ENCODE results near the gene BAHCC1. TPM values are rescaled to one million over a fixed set of nuclear protein-coding genes. Genes with fewer than 3 reads are reported as not detected.

BAHCC1 gene
- total and polyA plus RNA-seq, 2 donors (not counting 1 experiment from before 2014, with no cell fraction given) = 1.8 to 7.3 TPM

DNA sequence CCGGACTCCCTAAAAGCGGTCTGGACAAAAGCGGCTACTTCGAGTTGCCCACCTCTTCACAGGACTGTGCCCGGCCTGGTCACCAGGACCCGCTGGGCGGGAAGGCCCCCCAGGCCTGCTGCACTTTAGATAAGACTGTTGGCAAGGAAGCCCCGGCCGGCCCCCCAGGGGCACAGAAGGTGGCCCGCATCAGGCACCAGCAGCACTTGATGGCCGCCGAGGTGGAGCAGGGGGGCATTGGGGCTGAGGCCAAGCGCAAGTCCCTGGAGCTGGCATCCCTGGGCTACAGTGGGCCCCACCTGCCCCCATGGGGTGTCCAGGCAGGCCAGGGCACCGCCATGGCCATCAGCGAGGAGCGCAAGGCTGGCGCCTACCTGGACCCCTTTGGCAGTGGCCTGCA is 47.5 kb downstream of the BAHCC1 start:
- Histone ChIP-seq H2AFZ (ENCODE audit: low read length) (no peak overlapping the region), H3K9me3 (ENCODE audit: control insufficient read depth, insufficient read depth, low read depth, low read length) (no peaks in the 10 kb centered on the region), H3K27ac (ENCODE audit: insufficient read depth, low read length) (no peak overlapping the region), H3K4me1 (ENCODE audit: control insufficient read depth, extremely low read depth, insufficient read depth, low read length) (no peaks in the 10 kb centered on the region), H3K4me2 (ENCODE audit: extremely low read depth, insufficient read depth, low read length) (no peak overlapping the region), H3K36me3 (ENCODE audit: control insufficient read depth, insufficient read depth, low read length) (no peaks in the 10 kb centered on the region), H3K9ac (ENCODE audit: insufficient read depth, low read length) (no peak overlapping the region), H3K79me2 (ENCODE audit: control insufficient read depth, insufficient read depth, low read length) (no peaks in the 10 kb centered on the region), H4K20me1 (ENCODE audit: control insufficient read depth, extremely low read depth, insufficient read depth, low read length) (no peaks in the 10 kb centered on the region), H3K27me3 (ENCODE audit: control insufficient read depth, insufficient read depth, low read length) (no peaks in the 10 kb centered on the region), H3K4me3 (replicated peaks in 1 of 4; ENCODE audit: control extremely low read depth in 1 of 4, insufficient read depth in 1 of 4, low read depth in 3 of 4, low read length in 4 of 4) (no peak overlapping the region)
- no peak for TF ChIP-seq EZH2 (IDR thresholded peaks at IDR 0.05; ENCODE audit: low read length, missing control alignments)
- TF ChIP-seq, protein P1, sequence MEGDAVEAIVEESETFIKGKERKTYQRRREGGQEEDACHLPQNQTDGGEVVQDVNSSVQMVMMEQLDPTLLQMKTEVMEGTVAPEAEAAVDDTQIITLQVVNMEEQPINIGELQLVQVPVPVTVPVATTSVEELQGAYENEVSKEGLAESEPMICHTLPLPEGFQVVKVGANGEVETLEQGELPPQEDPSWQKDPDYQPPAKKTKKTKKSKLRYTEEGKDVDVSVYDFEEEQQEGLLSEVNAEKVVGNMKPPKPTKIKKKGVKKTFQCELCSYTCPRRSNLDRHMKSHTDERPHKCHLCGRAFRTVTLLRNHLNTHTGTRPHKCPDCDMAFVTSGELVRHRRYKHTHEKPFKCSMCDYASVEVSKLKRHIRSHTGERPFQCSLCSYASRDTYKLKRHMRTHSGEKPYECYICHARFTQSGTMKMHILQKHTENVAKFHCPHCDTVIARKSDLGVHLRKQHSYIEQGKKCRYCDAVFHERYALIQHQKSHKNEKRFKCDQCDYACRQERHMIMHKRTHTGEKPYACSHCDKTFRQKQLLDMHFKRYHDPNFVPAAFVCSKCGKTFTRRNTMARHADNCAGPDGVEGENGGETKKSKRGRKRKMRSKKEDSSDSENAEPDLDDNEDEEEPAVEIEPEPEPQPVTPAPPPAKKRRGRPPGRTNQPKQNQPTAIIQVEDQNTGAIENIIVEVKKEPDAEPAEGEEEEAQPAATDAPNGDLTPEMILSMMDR (conservative IDR thresholded peaks at IDR 0.05 in 1 of 2, IDR thresholded peaks at IDR 0.05 in 1 of 2; ENCODE audit: low read depth in 1 of 2, low read length in 2 of 2) = no peak
- DNase-seq (ENCODE audit: low read depth in 2 of 2) = no peak

DNA sequence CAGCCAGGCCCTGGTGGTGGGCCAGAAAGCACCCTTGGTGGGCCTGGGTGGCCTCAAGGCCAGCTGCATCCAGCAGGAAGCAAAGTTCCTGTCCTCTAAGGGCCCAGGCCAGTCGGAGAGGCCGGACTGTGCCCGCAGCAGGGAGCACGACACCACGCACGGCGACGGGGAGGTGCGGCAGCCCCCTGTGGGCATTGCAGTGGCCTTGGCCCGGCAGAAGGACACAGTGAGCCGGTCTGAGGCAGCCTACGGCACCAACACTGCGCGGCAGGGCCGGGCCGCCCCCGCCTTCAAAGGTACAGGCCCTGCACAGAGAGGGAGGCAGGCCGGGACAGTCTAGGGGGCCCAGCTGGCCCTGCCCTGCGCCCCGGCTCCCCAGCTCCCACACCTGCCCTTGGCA is 48.0 kb downstream of the BAHCC1 start:
- no peak for TF ChIP-seq EZH2 (IDR thresholded peaks at IDR 0.05; ENCODE audit: low read length, missing control alignments)
- TF ChIP-seq, protein P1 (conservative IDR thresholded peaks at IDR 0.05 in 1 of 2, IDR thresholded peaks at IDR 0.05 in 1 of 2; ENCODE audit: low read depth in 1 of 2, low read length in 2 of 2) = no peak
- H2AFZ ChIP-seq (ENCODE audit: low read length) = no peak overlapping the region
- H3K9ac ChIP-seq (ENCODE audit: insufficient read depth, low read length) = no peak overlapping the region
- H3K79me2 ChIP-seq (ENCODE audit: control insufficient read depth, insufficient read depth, low read length) = no peaks in the 10 kb centered on the region
- no peaks in the 10 kb centered on the region for H3K4me1 ChIP-seq (ENCODE audit: control insufficient read depth, extremely low read depth, insufficient read depth, low read length)
- H3K9me3 ChIP-seq (ENCODE audit: control insufficient read depth, insufficient read depth, low read depth, low read length) = no peaks in the 10 kb centered on the region
- H4K20me1 ChIP-seq (ENCODE audit: control insufficient read depth, extremely low read depth, insufficient read depth, low read length) = no peaks in the 10 kb centered on the region
- no peak overlapping the region for H3K27ac ChIP-seq (ENCODE audit: insufficient read depth, low read length)
- H3K4me2 ChIP-seq (ENCODE audit: extremely low read depth, insufficient read depth, low read length) = no peak overlapping the region
- no peak for DNase-seq (ENCODE audit: low read depth in 2 of 2)
- H3K36me3 ChIP-seq (ENCODE audit: control insufficient read depth, insufficient read depth, low read length) = no peaks in the 10 kb centered on the region
- H3K27me3 ChIP-seq (ENCODE audit: control insufficient read depth, insufficient read depth, low read length) = no peaks in the 10 kb centered on the region
- H3K4me3 ChIP-seq (replicated peaks in 1 of 4; ENCODE audit: control extremely low read depth in 1 of 4, insufficient read depth in 1 of 4, low read depth in 3 of 4, low read length in 4 of 4) = no peak overlapping the region

DNA sequence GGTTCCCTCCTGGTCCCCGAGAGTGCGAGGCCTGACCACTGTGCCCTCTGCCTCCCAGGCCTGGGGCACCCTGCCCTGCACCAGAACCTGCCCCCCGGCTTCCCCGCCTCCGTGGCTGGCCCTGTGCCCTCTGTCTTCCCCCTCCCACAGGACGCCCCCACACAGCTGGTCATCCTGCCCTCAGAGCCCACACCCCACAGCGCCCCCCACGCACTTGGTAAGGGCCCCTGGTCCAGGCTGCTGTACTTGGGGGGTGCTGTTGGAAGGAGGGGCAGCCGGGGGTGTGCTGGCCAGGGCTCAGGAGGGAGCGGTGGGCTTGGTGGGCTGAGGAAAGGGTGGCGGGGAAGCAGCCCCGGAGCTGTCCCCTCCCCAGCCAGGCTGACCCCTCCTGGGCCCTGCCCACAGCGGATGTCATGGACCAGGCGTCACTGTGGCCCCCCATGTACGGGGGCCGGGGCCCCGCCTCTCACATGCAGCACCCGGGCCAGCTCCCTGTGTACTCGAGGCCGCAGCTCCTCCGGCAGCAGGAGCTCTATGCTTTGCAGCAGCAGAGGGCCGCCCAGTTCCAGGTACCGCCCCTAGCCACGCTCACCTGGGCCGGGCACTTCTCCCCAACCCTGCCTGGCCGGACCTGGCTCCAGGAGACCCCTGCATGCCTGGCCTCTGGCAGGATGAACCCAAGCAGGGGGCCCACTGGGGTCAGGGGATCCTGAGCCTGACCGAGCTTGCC is 49.5 kb downstream of the BAHCC1 start:
- no peaks in the 10 kb centered on the region for H3K4me1 ChIP-seq (ENCODE audit: control insufficient read depth, extremely low read depth, insufficient read depth, low read length)
- H3K9ac ChIP-seq (ENCODE audit: insufficient read depth, low read length) = no peak overlapping the region
- H3K4me3 ChIP-seq (replicated peaks in 1 of 4; ENCODE audit: control extremely low read depth in 1 of 4, insufficient read depth in 1 of 4, low read depth in 3 of 4, low read length in 4 of 4) = no peak overlapping the region
- H3K27ac ChIP-seq (ENCODE audit: insufficient read depth, low read length) = no peak overlapping the region
- DNase-seq (ENCODE audit: low read depth in 2 of 2) = no peak
- no peak for TF ChIP-seq EZH2 (IDR thresholded peaks at IDR 0.05; ENCODE audit: low read length, missing control alignments)
- TF ChIP-seq, protein P1 (conservative IDR thresholded peaks at IDR 0.05 in 1 of 2, IDR thresholded peaks at IDR 0.05 in 1 of 2; ENCODE audit: low read depth in 1 of 2, low read length in 2 of 2) = no peak
- no peaks in the 10 kb centered on the region for H3K79me2 ChIP-seq (ENCODE audit: control insufficient read depth, insufficient read depth, low read length)
- H2AFZ ChIP-seq (ENCODE audit: low read length) = no peak overlapping the region
- no peak overlapping the region for H3K4me2 ChIP-seq (ENCODE audit: extremely low read depth, insufficient read depth, low read length)
- no peaks in the 10 kb centered on the region for H4K20me1 ChIP-seq (ENCODE audit: control insufficient read depth, extremely low read depth, insufficient read depth, low read length)
- no peaks in the 10 kb centered on the region for H3K36me3 ChIP-seq (ENCODE audit: control insufficient read depth, insufficient read depth, low read length)
- no peaks in the 10 kb centered on the region for H3K9me3 ChIP-seq (ENCODE audit: control insufficient read depth, insufficient read depth, low read depth, low read length)
- no peaks in the 10 kb centered on the region for H3K27me3 ChIP-seq (ENCODE audit: control insufficient read depth, insufficient read depth, low read length)
